Stimulated activated CD8-positive, alpha-beta memory T cell treated with anti-CD3 and anti-CD28 coated beads, Interleukin-2, amount 100 ng/mL, for 48 hours (primary cell): ENCODE measurements around the gene CAMK1.
A peak's percentile ranks its signal among the peaks of the same experiment; 100 is the strongest.

Source experiments
- DNase-seq, 2 donors: peaks; one replicate each; pipeline ENCODE4 v3.0.0-alpha.2; 2020; ENCODE audit warnings: low read depth in 2 of 2

CAMK1 gene

GRCh38 chr3:9742560-9742959, 27.2 kb downstream of the CAMK1 start:
- DNase-seq = no peak

- no peak for DNase-seq
Observed at GRCh38 chr3:9739181-9739580, 30.6 kb downstream of the CAMK1 start.

GRCh38 chr3:9736831-9737230, 32.9 kb downstream of the CAMK1 start:
- no peak for DNase-seq

- DNase-seq = no peak
Observed at GRCh38 chr3:9732740-9733115, 37.0 kb downstream of the CAMK1 start.

- peak in 1 of 2 donors; percentile 33 for DNase-seq
Observed at GRCh38 chr3:9732080-9732739, 37.5 kb downstream of the CAMK1 start.

- DNase-seq = peak; percentile 99 to 100
Observed at GRCh38 chr3:9731206-9732079, 38.3 kb downstream of the CAMK1 start, which contains the start of gene BRPF1. Gene BRPF1 (plus strand): TSS chr3:9731735. CDS start chr3:9734141, 2,406 bp downstream.

GRCh38 chr3:9730657-9731205, 39.0 kb downstream of the CAMK1 start:
- DNase-seq = no peak

- DNase-seq = no peak
Observed at GRCh38 chr3:9729419-9729818, 40.3 kb downstream of the CAMK1 start.

- no peak for DNase-seq
Observed at GRCh38 chr3:9727743-9728142, 42.0 kb downstream of the CAMK1 start.

GRCh38 chr3:9727041-9727595, 42.6 kb downstream of the CAMK1 start:
- peak; percentile 34 to 43 for DNase-seq

- no peak for DNase-seq
Observed at GRCh38 chr3:9725775-9726515, 43.8 kb downstream of the CAMK1 start.

- no peak for DNase-seq
Observed at GRCh38 chr3:9721700-9722060, 48.1 kb downstream of the CAMK1 start.

- no peak for DNase-seq
Observed at GRCh38 chr3:9721015-9721699, 48.6 kb downstream of the CAMK1 start.

- DNase-seq = no peak
Observed at GRCh38 chr3:9718118-9718517, 51.6 kb downstream of the CAMK1 start.

GRCh38 chr3:9717563-9717962, 52.2 kb downstream of the CAMK1 start:
- DNase-seq = no peak

- no peak for DNase-seq
Observed at GRCh38 chr3:9716801-9717555, 52.8 kb downstream of the CAMK1 start.

- no peak for DNase-seq
Observed at GRCh38 chr3:9715764-9716437, 53.8 kb downstream of the CAMK1 start.

GRCh38 chr3:9715136-9715535, 54.6 kb downstream of the CAMK1 start:
- DNase-seq = no peak

- DNase-seq = no peak
Observed at GRCh38 chr3:9713142-9713541, 56.6 kb downstream of the CAMK1 start.

GRCh38 chr3:9712415-9712814, 57.3 kb downstream of the CAMK1 start:
- no peak for DNase-seq
